ENCODE measurements around the gene JOSD2.
"Not testable (repeated sequence)": the region's sequence is repeated elsewhere in the genome, so short reads cannot be mapped to it uniquely, and the experiment has no call there.

The JOSD2 gene

GRCh38 chr19:50546527-50547221, 35.7 kb upstream of the JOSD2 start:
- DNase-seq: no peak

- no peak for DNase-seq
Observed at GRCh38 chr19:50542943-50543342, 32.0 kb upstream of the JOSD2 start.

- DNase-seq: peak; percentile 66
Observed at GRCh38 chr19:50537769-50538230, 26.8 kb upstream of the JOSD2 start.

- no peak for DNase-seq
Observed at GRCh38 chr19:50537306-50537685, 26.3 kb upstream of the JOSD2 start.

- DNase-seq: no peak
Observed at GRCh38 chr19:50536662-50537305, 25.8 kb upstream of the JOSD2 start.

GRCh38 chr19:50535672-50536187, 24.7 kb upstream of the JOSD2 start:
- no peak for DNase-seq

GRCh38 chr19:50534478-50534877, 23.5 kb upstream of the JOSD2 start:
- DNase-seq: no peak

GRCh38 chr19:50532952-50533351, 22.0 kb upstream of the JOSD2 start:
- no peak for DNase-seq

GRCh38 chr19:50531171-50531612, 20.2 kb upstream of the JOSD2 start:
- peak; percentile 21 for DNase-seq

GRCh38 chr19:50528052-50528451, 17.1 kb upstream of the JOSD2 start:
- not testable (repeated sequence) for DNase-seq

- DNase-seq: no peak
Observed at GRCh38 chr19:50522881-50523280, 11.9 kb upstream of the JOSD2 start.

GRCh38 chr19:50520822-50521465, 10.0 kb upstream of the JOSD2 start:
- no peak for DNase-seq

- no peak for DNase-seq
Observed at GRCh38 chr19:50519006-50519575, 8.1 kb upstream of the JOSD2 start.

- no peak for DNase-seq
Observed at GRCh38 chr19:50518091-50519005, 7.4 kb upstream of the JOSD2 start.

GRCh38 chr19:50517704-50518075, 6.7 kb upstream of the JOSD2 start:
- DNase-seq: no peak

GRCh38 chr19:50516964-50517703, 6.1 kb upstream of the JOSD2 start:
- DNase-seq: no peak

- no peak for DNase-seq
Observed at GRCh38 chr19:50516456-50516855, 5.5 kb upstream of the JOSD2 start.

GRCh38 chr19:50515168-50515561, 4.2 kb upstream of the JOSD2 start:
- no peak for DNase-seq

- peak; percentile 77 for DNase-seq
Observed at GRCh38 chr19:50514346-50515167, 3.6 kb upstream of the JOSD2 start.

- DNase-seq: peak; percentile 48
Observed at GRCh38 chr19:50513746-50514345, 2.9 kb upstream of the JOSD2 start, which contains the start of gene ASPDH. ASPDH (minus strand) TSS chr19:50513913; CDS start chr19:50513823, 90 bp downstream.
